ENCODE measurements around the gene BDKRB2. TPM values are rescaled to one million over a fixed set of nuclear protein-coding genes. Genes with fewer than 3 reads are reported as not detected.

The BDKRB2 gene
- total RNA-seq, 1 experiment from 2014 or later: 0.15 TPM

DNA sequence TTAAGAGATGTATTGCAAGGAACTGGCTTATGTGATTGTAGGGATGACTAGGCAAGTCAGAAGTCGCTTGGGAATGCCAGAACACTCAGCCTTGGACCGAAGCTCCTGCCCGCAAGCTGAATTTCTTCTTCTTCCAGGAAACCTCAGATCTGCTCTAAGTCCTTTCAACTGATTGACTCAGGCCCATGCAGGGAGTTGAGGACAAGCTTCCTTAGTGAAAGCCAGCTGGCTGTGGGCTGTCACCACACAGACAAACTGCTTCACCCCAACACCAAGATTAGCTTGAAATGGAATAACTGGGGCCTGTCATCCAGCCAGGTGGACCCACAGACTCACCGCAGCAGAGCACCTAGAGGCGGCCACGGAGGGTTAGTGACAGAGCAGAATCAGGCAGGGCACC is 24.7 kb downstream of the BDKRB2 start:
- no peak overlapping the region for H3K14ac ChIP-seq (ENCODE audit: insufficient read depth, low read length)
- Mint-ChIP-seq H3K4me1 (peaks cover 8 to 17% of the 10 kb centered on the region in 2 experiments), H3K4me3 (no peak overlapping the region), H3K9me3 (peaks cover 9 to 12% of the 10 kb centered on the region in 2 experiments), H3K36me3 (ENCODE audit: insufficient read depth in 1 of 3, low read depth in 3 of 3) (peaks cover 0 to 9% (median 0%) of the 10 kb centered on the region in 3 experiments; a peak in 4 of 7 replicates), H3K27ac (no peak overlapping the region), H3K27me3 (ENCODE audit: low read depth) (peaks cover 3% of the 10 kb centered on the region; the same call in 1 of the 2 replicates)
- H3T11ph ChIP-seq (ENCODE audit: low read length): no peak overlapping the region
- H3K4me2 ChIP-seq (ENCODE audit: insufficient read depth, insufficient read length, low read length): no peak overlapping the region
- H3K27me3 ChIP-seq (ENCODE audit: insufficient read depth, low read length): no peaks in the 10 kb centered on the region
- no peak overlapping the region for H2BK12ac ChIP-seq (ENCODE audit: insufficient read length, low read depth, low read length)
- H4K91ac ChIP-seq (ENCODE audit: insufficient read length, low read depth, low read length): no peak overlapping the region
- DNase-seq: no peak
- no peak overlapping the region for H3K18ac ChIP-seq (ENCODE audit: insufficient read length, low read depth, low read length)
- no peak overlapping the region for H2BK120ac ChIP-seq (ENCODE audit: low read depth, low read length, poor library complexity, severe bottlenecking)
- no peak overlapping the region for H3K4ac ChIP-seq (ENCODE audit: low read depth, low read length)
- H3K9ac ChIP-seq (ENCODE audit: extremely low read depth, insufficient read length, low read length): no peak overlapping the region
- H2AFZ ChIP-seq (ENCODE audit: low read length): no peak overlapping the region
- no peaks in the 10 kb centered on the region for H3K79me2 ChIP-seq (ENCODE audit: insufficient read depth, low read length)
- no peak overlapping the region for H4K8ac ChIP-seq (replicated peaks; ENCODE audit: insufficient read length, low read depth, low read length)
- TF ChIP-seq, protein P1, sequence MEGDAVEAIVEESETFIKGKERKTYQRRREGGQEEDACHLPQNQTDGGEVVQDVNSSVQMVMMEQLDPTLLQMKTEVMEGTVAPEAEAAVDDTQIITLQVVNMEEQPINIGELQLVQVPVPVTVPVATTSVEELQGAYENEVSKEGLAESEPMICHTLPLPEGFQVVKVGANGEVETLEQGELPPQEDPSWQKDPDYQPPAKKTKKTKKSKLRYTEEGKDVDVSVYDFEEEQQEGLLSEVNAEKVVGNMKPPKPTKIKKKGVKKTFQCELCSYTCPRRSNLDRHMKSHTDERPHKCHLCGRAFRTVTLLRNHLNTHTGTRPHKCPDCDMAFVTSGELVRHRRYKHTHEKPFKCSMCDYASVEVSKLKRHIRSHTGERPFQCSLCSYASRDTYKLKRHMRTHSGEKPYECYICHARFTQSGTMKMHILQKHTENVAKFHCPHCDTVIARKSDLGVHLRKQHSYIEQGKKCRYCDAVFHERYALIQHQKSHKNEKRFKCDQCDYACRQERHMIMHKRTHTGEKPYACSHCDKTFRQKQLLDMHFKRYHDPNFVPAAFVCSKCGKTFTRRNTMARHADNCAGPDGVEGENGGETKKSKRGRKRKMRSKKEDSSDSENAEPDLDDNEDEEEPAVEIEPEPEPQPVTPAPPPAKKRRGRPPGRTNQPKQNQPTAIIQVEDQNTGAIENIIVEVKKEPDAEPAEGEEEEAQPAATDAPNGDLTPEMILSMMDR (conservative IDR thresholded peaks at IDR 0.05): no peak
- no peak overlapping the region for H4K5ac ChIP-seq (ENCODE audit: insufficient read length, low read depth, low read length)
- H3K9me3 ChIP-seq (ENCODE audit: control insufficient read depth, low read depth, low read length): peaks cover 5% of the 10 kb centered on the region
- H3K23ac ChIP-seq (ENCODE audit: insufficient read length, low read depth, low read length): no peak overlapping the region
- H3K4me1 ChIP-seq (ENCODE audit: insufficient read depth, low read length): no peaks in the 10 kb centered on the region
- H3K27ac ChIP-seq (ENCODE audit: insufficient read length, low read depth, low read length): no peak overlapping the region
- no CpG with 5 or more reads among the region's 6 CpGs for WGBS (ENCODE audit: extremely low coverage, insufficient read length, low lambda C conversion rate)
- no peak overlapping the region for H2BK15ac ChIP-seq (ENCODE audit: low read depth, low read length)
- H2BK20ac ChIP-seq (ENCODE audit: low read depth, low read length, poor library complexity, severe bottlenecking): no peak overlapping the region
- H3K23me2 ChIP-seq (ENCODE audit: insufficient read length, low read depth, low read length, poor library complexity, severe bottlenecking): no peaks in the 10 kb centered on the region
- H4K20me1 ChIP-seq (ENCODE audit: control insufficient read depth, insufficient read depth, insufficient read length): no peaks in the 10 kb centered on the region
- no peak overlapping the region for H3K56ac ChIP-seq (ENCODE audit: insufficient read length, low read depth, low read length)
- no peak overlapping the region for H2BK5ac ChIP-seq (ENCODE audit: insufficient read length, low read length)
- no peaks in the 10 kb centered on the region for H3K79me1 ChIP-seq (ENCODE audit: insufficient read depth, low read depth, low read length, poor library complexity, severe bottlenecking)
- no peak overlapping the region for H2AK5ac ChIP-seq (ENCODE audit: insufficient read length, low read length)
